ENCODE data around the gene TRAPPC2.
"Not testable (repeated sequence)": the region's sequence is repeated elsewhere in the genome, so short reads cannot be mapped to it uniquely, and the experiment has no call there.

DNA sequence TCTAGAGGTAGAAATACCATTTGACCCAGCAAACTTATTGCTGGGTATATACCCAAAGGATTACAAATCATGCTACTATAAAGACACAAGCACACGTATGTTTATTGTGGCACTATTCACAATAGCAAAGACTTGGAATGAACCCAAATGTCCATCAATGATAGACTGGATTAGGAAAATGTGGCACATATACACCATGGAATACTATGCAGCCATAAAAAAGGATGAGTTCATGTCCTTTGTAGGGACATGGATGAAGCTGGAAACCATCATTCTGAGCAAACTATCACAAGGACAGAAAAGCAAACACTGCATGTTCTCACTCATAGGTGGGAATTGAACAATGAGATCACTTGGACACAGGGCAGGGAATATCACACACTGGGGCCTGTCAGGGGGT, 3.9 kb downstream of the TRAPPC2 start:
- TF ChIP-seq, protein P1, sequence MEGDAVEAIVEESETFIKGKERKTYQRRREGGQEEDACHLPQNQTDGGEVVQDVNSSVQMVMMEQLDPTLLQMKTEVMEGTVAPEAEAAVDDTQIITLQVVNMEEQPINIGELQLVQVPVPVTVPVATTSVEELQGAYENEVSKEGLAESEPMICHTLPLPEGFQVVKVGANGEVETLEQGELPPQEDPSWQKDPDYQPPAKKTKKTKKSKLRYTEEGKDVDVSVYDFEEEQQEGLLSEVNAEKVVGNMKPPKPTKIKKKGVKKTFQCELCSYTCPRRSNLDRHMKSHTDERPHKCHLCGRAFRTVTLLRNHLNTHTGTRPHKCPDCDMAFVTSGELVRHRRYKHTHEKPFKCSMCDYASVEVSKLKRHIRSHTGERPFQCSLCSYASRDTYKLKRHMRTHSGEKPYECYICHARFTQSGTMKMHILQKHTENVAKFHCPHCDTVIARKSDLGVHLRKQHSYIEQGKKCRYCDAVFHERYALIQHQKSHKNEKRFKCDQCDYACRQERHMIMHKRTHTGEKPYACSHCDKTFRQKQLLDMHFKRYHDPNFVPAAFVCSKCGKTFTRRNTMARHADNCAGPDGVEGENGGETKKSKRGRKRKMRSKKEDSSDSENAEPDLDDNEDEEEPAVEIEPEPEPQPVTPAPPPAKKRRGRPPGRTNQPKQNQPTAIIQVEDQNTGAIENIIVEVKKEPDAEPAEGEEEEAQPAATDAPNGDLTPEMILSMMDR (conservative IDR thresholded peaks at IDR 0.05; ENCODE audit: low read depth, low read length), result not testable (repeated sequence)
- TF ChIP-seq POLR2A (IDR thresholded peaks at IDR 0.05; ENCODE audit: low read depth, low read length); MXI1 (IDR thresholded peaks at IDR 0.05; ENCODE audit: borderline replicate concordance, low read depth, low read length); MAFK (IDR thresholded peaks at IDR 0.05; ENCODE audit: low read depth, low read length); CHD1 (IDR thresholded peaks at IDR 0.05; ENCODE audit: low read depth, low read length); RAD21 (IDR thresholded peaks at IDR 0.05; ENCODE audit: low read length): not testable (repeated sequence)
- TF ChIP-seq, protein P2, sequence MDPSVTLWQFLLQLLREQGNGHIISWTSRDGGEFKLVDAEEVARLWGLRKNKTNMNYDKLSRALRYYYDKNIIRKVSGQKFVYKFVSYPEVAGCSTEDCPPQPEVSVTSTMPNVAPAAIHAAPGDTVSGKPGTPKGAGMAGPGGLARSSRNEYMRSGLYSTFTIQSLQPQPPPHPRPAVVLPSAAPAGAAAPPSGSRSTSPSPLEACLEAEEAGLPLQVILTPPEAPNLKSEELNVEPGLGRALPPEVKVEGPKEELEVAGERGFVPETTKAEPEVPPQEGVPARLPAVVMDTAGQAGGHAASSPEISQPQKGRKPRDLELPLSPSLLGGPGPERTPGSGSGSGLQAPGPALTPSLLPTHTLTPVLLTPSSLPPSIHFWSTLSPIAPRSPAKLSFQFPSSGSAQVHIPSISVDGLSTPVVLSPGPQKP (IDR thresholded peaks at IDR 0.05; ENCODE audit: borderline replicate concordance, low read depth, low read length), result not testable (repeated sequence)
